Fibroblast of mammary gland (primary cell): ENCODE measurements around the gene CHSY1.
A peak's percentile ranks its signal among the peaks of the same experiment; 100 is the strongest.

Experiments
- DNase-seq: peaks from one replicate; pipeline ENCODE4 v3.0.0-alpha.2; 2010; ENCODE audit warnings: low read depth
- H3K4me3 ChIP-seq: 2 replicates; pipeline ENCODE4 v1.5.1; 2011; ENCODE audit warnings: low read depth, mild to moderate bottlenecking, low read length, moderate library complexity; ENCODE audit not compliant: control insufficient read depth
- TF ChIP-seq, protein P1 (sequence below): conservative IDR thresholded peaks from 2 replicates; pipeline ENCODE4 v1.5.1; 2011; ENCODE audit warnings: low read depth, low read length, inconsistent platforms; ENCODE audit not compliant: control insufficient read depth, insufficient read depth

The CHSY1 gene

DNA sequence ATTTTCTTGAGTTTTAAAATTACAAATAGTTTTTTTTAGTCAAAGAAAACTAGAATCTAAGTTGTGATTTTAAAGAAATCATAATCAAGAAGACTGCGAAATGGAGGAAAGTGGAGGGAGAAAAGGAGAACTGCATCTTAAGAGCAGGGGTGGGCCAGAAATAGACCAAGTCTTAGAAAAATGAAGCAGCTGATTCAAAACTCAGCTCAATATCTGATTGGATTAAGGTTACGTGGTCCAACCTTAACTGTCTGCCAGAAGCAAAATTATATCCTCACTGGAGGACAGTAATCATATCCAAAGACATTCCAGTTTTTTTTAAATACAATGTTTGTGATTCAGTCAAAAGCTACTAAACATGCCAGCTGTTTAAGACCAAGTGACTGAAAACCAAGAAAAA, 41.4 kb downstream of the CHSY1 start:
- DNase-seq, result peak; percentile 59
- H3K4me3 ChIP-seq, result no peak overlapping the region
- TF ChIP-seq, protein P1, sequence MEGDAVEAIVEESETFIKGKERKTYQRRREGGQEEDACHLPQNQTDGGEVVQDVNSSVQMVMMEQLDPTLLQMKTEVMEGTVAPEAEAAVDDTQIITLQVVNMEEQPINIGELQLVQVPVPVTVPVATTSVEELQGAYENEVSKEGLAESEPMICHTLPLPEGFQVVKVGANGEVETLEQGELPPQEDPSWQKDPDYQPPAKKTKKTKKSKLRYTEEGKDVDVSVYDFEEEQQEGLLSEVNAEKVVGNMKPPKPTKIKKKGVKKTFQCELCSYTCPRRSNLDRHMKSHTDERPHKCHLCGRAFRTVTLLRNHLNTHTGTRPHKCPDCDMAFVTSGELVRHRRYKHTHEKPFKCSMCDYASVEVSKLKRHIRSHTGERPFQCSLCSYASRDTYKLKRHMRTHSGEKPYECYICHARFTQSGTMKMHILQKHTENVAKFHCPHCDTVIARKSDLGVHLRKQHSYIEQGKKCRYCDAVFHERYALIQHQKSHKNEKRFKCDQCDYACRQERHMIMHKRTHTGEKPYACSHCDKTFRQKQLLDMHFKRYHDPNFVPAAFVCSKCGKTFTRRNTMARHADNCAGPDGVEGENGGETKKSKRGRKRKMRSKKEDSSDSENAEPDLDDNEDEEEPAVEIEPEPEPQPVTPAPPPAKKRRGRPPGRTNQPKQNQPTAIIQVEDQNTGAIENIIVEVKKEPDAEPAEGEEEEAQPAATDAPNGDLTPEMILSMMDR, result no peak

DNA sequence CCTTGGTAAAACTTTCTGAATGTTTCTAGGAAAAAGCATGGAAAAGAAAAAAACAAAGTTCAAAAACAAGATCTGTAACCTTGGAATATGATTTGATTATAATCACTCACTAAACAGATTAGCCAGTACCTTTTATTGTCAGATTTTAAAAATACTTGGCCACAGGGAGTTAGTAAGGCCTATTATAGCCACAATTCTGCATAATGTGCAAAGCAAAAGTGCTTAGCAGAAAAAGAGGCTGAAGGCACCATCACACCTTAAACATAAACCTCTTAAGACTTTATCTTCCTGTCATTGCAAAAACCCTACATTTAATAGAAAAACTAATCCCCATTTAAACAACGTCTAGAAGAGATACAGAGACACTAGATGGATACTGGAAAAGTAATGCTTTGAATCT, 41.8 kb downstream of the CHSY1 start:
- no peak overlapping the region for H3K4me3 ChIP-seq
- DNase-seq, result no peak
- TF ChIP-seq, protein P1, result no peak

DNA sequence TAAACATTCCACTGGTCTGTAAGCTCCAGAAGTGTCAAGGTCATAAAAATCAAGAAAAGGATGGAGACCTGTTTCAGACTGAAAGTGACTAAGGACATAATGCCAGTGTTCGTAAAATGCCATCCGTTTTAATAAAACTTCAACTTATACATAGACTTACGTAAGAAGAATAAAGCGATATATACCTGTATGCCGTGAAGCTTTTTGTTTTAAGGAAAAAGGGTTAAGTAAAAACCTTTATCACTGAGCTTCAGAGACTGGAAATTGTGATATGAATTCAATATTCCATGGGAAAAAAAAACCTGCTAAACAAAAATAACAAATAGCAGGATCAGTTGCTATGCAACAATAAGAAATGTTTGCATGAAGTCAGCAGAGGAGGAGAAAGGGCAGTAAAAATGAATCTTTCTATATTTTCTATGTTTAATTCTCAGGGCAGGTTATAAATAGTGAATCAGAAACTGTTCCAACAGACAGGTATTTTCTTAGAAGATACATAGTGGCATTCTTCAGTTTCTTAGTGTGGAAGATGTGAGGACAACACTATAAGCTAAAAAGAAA, 42.5 kb downstream of the CHSY1 start:
- TF ChIP-seq, protein P1, result no peak
- no peak overlapping the region for H3K4me3 ChIP-seq
- no peak for DNase-seq

DNA sequence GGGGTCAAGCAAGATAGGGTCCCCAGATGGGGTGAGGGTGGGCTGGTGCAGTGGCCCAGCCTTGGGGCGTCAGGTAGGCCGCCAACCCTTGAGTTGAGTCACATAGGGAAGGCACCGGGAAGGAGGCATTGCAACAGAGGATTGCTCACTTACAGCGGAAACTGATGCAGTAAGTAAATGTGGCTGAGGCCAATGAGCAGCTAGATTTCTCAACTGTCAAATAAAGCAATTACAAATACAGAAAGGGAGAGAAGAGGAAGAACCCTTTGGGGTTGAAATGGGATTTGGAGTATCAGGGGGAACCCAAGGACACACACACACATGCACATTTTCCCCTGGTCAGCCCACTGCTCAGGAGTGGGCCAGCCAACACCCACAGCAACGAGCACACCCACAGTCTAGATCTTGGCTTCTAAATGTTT, 44.0 kb downstream of the CHSY1 start:
- DNase-seq, result peak; percentile 93
- TF ChIP-seq, protein P1, result no peak
- no peak overlapping the region for H3K4me3 ChIP-seq

DNA sequence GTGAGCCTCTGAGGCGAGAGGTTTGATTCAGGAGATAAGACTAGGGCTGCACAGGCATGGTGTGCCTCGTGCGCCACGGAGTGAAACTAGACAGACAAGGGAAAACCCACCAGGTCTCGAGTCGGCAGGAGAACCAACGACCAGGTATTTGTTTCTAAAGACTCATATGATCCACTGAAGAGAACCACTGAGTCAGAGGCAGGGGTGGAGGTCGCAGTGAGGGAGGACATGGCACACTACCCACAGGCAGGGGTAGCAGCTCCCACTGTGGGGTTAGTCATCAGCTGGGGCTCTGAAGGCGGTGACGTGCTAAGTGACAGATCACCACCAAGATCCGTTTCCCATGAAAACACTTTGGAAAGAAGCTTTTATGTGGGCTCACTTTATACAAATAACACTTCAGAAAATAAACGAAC, 45.7 kb downstream of the CHSY1 start:
- no peak overlapping the region for H3K4me3 ChIP-seq
- TF ChIP-seq, protein P1, result no peak
- DNase-seq, result peak; percentile 91

DNA sequence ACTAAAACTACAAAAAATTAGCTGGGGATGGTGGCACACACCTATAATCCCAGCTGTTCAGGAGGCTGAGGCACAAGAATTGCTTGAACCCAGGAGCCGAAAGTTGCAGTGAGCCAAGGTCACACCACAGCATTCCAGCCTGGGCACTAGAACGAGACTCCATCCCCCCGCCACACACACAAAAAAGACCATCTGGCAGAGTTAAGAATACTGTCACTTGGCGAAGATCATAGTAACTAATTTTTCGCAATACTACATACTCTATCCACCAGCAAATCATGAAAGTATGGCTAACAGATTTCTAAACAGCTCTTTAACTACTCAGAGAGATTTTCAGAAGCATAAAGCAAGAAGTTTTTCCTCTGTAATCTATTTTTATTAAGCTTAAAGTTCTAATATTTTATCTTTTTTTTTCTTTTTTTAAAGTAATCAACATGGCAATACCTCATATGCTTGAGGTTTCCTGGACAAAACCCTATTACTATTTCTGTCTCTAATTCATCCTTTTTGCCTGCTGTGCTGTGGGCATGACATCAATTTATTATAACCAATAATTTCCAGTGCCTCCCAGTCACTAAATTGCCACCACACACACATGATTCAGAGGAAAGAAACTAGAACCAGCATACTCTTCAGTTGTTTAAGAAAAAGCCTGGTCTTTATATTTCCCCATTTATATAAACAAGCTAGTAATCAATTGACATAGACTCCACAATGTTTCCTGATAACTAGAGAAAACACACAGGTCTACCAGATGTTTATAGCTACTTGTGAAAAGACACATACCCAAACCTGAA, 46.9 kb downstream of the CHSY1 start:
- TF ChIP-seq, protein P1, result no peak
- H3K4me3 ChIP-seq, result no peak overlapping the region
- peak; percentile 65 for DNase-seq
